ENCODE measurements around the gene PPDPF. TPM values are rescaled to one million over a fixed set of nuclear protein-coding genes. Genes with fewer than 3 reads are reported as not detected.

The PPDPF gene
- total and polyA plus RNA-seq, 2 of the 8 experiments (the other 6 are each of a cell fraction or from before 2014, with no cell fraction given) = 30.5 to 138 TPM

GRCh38 chr20:63475209-63475608 is 45.4 kb upstream of the PPDPF start (continued):
- peak; percentile 67; the same call in 1 of the 2 replicates for TF ChIP-seq GABPA (IDR thresholded peaks at IDR 0.05; ENCODE audit: borderline replicate concordance, insufficient read depth, low read length)
- peak; percentile 84 for TF ChIP-seq TEAD4 (IDR thresholded peaks at IDR 0.05; ENCODE audit: low read depth, low read length)
- TF ChIP-seq SAP30 (IDR thresholded peaks at IDR 0.05; ENCODE audit: insufficient read depth, insufficient replicate concordance, low read length) = peak; percentile 38

Measured in H1 (cell line).